UCSD-AML1 (cell line): ENCODE results near the gene SHISAL2B.
"Not testable (repeated sequence)": the region's sequence is repeated elsewhere in the genome, so short reads cannot be mapped to it uniquely, and the experiment has no call there.

Experiments used
- DNase-seq: peaks from one replicate; lab custom pipeline; 2025; ENCODE audit not compliant: unreplicated experiment; lab: John Stamatoyannopoulos, UW

The SHISAL2B gene

DNA sequence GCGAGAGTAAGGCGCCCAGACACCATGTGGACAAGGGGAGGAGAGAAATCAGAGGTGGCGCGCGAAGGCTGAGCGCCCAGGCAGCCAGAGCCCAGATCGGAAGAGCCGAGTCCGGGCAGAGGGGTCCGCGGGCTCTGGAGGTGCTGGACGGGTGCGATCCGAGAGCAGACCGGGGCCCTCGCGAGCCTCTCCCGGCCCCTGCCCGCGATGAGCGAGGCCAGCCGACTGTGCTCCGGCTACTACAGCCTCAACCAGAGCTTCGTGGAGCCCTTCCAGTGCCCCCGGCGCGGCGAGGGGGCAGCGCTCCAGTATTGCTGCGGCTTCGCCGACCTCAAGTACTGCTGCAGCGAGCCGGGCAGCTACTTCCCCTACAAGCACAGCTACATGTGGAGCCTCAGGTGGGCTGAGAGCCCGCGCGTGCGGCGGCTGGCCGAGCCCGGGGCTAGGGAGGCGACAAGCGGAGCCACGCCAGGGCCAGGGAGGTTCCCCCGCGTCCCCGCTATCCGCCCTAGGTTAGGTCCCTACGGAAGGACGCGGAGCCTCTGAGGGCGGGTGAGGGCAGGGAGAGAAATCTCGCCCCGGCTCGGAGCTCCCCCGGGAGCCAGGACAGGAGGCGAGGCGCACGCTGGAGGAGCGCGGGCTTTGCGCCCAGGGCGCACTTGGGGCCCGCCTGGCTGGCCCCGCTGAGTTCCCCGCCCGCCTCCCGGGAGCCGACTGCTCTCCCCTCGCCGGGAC lies at the start of gene SHISAL2B:
SHISAL2B (plus strand) TSS at position 87 of the 735 bp plus-strand sequence; CDS start at position 208, 121 bp downstream.
- no peak for DNase-seq

DNA sequence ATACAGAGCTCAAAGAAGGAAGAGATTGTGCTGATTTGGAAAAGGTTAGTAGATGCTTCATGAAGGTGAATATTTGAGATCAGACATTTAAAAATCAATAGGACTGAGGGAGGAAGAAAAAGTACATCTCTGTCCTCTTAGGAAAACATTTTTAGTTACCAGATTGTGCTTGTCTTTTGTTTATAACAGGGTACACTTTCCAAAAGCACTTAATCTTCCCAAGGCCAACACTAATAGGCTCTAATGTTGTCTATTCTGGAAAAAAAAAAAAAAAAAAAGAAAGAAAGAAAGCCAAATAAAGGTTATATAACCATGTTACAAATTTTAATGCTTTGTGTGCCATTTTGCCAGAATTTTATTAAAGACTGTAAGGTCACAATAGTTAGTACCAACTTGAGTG lies 45.5 kb upstream of the SHISAL2B start:
- no peak for DNase-seq

DNA sequence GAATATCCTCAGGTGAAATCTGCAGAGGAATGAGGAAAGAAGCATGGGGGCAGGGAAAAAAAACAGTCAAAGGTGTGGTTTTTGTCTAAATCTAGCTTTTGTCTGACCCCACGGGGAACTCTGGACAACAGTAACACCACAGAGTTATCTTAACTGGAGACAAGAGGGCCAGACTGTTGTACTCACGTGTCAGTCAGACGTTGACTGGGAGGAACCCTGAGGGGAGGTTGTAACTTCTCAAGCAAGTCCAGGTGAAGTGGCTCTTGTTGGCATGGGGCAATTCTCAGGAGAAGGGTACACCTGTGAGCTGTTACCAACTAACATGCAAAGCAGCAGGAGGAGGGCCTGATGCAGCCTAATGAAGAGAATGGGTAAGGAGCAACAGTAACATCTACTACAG lies 44.1 kb upstream of the SHISAL2B start:
- no peak for DNase-seq

- no peak for DNase-seq
These were observed 40.8 kb upstream of the SHISAL2B start for GRCh38 chr5:64649512-64649911.

GRCh38 chr5:64653766-64654560 lies 36.3 kb upstream of the SHISAL2B start:
- DNase-seq = no peak

DNA sequence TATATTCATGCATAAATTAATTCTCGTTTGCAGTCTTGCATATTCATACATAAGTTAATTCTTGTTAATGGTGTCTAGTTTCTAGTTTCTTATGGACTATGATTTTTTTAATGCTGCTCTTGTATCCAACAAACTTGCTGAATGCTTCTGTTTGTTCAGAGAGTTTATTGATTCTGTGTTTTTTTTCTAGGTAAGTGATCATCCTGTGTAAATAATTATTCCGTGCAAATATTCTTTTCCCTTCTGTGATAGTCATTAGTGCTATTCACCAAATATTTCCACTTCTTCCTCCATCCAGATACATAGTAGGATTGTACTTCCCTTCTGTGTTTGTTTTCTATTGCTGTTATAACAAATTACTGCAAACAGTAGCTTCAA lies 35.8 kb upstream of the SHISAL2B start:
- no peak for DNase-seq

- no peak for DNase-seq
These were observed 34.7 kb upstream of the SHISAL2B start for GRCh38 chr5:64655596-64655995.

GRCh38 chr5:64659289-64659688 lies 31.0 kb upstream of the SHISAL2B start:
- DNase-seq = no peak

DNA sequence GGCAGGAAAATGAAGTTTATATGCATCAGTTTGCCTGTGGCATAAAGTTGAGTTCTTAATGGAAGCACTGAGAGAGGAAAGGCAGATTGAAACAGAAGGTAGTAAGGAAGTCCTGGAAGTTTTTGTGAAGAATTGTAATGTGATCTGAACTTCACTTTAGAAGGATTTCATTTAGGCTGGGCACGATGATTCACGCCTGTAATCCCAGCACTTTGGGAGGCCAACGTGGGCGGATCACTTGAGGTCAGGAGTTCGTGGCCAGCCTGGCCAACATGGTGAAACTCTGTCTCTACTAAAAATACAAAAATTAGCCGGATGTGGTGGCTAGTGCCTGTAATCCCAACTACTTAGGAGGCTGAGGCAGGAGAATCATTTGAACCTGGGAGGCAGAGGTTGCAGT lies 27.1 kb upstream of the SHISAL2B start:
- DNase-seq = not testable (repeated sequence)

- DNase-seq = no peak
These were observed 25.1 kb upstream of the SHISAL2B start for GRCh38 chr5:64665243-64665642.

DNA sequence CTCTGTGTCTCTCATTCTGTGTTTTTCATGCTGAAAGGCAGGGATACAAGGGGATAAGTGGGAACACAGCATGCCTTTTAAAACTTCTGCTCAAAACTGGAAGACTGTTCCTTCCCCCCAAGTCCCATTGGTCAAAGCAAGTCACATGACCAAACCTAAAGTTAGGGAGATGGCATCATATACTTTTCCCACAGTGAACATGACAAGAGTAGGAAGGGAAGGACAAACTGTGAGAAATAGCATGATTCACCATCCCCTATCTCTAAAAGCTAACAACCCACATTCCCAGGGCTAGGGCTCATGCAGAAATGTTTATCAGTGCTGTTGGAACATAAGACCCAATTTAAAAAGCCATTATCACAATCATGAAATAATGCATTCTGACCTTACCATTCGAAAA lies 24.2 kb upstream of the SHISAL2B start:
- DNase-seq = no peak

DNA sequence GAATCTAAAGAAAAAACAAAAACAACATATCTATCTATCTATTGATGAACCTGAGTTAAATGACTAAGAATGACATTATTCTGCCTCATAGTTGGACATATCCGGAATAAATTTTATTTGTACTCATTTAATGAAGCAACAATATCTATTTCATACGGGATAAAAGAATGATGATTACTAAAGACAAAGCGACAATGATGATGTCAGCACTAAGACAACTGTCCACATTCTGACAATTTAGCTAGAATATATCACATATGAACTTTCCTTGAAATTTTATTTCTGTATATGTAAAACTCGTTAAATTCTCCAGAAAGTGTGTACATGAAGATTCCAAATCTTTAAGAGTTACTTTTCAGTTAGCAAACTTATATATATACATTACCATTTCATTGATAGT lies 23.2 kb upstream of the SHISAL2B start:
- no peak for DNase-seq

- no peak for DNase-seq
These were observed 20.0 kb upstream of the SHISAL2B start for GRCh38 chr5:64670277-64670676.

DNA sequence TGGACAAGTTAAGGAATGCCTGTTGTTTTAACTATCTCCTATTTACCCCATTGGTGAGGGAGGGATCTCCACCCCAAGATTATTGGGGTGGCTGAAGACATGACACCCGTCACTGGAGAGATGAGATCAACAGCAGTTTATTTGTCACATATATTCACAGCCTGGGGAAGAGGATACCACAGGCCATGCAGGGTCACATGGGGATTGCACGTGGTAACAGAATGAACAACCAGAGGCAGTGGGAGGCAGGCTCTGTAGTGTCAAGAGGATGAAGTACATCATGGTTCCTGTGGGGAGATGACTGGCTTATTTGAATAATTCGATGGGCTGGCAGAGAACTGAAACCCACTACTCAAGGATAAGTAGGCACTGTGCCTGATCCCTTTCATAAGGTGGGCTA lies 18.6 kb upstream of the SHISAL2B start:
- DNase-seq = no peak

- no peak for DNase-seq
These were observed 11.9 kb upstream of the SHISAL2B start for GRCh38 chr5:64678374-64678773.

DNA sequence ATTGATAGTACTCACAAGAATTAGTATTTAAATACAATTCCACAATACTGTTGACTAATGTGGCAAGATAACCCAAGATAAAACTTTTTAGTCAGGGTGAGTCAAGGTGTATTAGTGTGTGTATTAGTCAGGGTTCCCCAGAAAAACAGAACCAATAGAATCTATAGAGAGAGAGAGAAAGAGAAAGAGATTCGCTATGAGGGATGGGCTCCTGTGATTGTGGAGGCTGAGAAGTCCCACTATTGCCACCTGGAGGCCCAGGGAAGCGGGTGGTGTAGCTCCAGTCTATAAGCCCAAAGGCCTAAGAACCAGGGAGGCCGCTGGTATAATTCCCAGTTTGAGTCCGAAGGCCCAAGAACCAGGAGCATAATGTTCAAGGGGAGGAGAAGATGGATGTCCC lies 10.0 kb upstream of the SHISAL2B start:
- peak; percentile 8 for DNase-seq

GRCh38 chr5:64682608-64683007 lies 7.7 kb upstream of the SHISAL2B start:
- no peak for DNase-seq

DNA sequence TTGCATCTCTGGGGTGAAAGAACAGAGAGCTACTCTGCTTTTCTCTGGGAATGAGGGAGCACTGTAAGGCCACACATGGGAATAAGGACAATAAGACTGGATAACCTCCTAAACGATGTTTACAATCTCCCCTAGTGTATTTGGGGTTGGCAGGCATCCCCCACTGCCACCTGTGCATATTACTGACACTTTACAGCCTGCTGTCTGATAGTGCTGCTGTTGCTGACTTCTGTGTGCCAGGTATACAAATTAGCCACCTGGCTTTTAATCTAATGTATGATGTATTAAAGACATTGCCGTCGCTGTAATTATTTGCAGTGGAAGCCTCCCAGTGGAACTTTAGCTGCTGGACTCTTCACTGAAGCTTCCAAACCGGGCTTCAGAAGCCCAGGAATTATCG lies 4.4 kb upstream of the SHISAL2B start:
- no peak for DNase-seq

- no peak for DNase-seq
These were observed 1.9 kb upstream of the SHISAL2B start for GRCh38 chr5:64688391-64688790.

DNA sequence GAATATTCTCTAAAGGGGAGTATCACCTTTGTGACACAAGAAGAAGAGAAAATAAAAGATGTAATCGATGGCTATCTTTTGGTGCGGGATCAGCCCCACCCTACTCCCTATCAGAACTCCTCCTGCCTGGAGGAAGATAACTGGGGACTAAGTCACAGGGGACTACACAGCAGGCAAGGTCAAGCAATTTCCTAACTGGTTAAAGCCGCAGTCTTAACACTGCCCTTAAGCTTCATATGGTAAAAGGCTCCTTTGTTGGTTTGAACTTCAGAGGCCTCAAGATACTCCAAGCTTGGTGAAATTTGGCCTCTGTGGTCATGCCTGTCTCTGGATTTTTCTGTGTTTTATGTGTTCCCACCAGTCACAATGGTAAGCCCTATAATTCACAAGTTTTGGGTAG lies 1.3 kb upstream of the SHISAL2B start:
- DNase-seq = no peak

- no peak for DNase-seq
These were observed 243 bp upstream of the SHISAL2B start for GRCh38 chr5:64690104-64690416.

GRCh38 chr5:64691291-64691690 lies 988 bp downstream of the SHISAL2B start:
- DNase-seq = no peak

DNA sequence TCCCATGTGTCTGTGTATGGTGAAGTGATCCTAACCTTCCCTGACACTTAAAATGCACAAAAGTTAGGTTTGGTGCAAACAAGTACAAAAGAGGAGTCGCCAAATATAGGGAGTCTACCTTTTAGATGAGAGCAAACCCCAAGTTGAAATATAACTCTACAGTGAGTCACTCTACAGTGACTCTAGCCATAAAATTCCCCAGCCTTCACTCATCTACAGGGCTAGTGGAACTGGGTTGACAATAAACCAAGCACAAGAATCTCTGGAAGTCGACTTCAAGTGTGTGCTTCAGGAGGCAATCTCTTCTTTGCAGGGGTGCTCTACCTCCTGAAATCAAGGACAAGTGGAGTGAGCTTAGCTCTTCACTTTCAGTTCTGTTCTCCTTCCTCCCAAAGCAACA lies 3.3 kb downstream of the SHISAL2B start:
- DNase-seq = no peak
